ENCODE data around the gene WASF2. TPM values are rescaled to one million over a fixed set of nuclear protein-coding genes. Genes with fewer than 3 reads are reported as not detected.
A peak's percentile ranks its signal among the peaks of the same experiment; 100 is the strongest.

WASF2 gene
- total and polyA plus RNA-seq, 2 donors (not counting 1 experiment from before 2014, with no cell fraction given) = 26.3 to 66.9 TPM

DNA sequence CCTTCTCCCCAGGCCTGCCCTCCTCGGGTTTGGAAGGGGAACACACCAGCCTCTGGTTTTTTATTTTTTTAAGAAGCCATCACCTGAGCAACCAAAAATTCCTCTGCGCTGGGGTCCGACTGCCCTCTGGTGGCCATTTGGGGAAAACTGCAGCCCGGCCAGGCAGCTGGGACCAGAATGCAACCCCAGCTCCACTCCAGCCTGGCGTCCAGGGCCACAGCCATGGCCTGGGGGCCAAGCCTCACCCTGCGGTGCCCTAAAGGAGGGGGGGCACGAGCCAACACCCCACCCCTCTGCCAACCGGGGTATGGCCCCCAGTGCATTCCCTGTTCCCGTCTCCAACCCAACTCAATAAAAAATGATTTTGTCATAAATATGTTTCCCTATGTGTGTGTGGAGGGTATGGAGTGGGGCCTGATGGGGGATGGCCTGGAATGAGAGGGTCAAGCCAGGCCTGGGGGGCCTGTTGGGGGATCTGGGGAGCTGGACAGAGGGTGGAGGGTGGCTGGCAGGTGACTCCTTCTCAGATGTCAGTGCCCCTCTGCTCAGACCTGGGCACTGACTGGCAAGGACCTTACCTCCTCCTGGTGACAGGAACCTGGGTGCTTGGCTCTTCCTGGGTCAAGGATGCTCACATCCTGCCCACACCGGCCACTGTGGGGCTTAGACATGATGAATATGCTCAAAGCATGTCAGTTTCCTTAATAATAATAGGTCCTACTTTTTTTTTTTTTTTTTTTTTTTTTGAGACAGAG, 94.3 kb downstream of the WASF2 start:
- no peak overlapping the region for H3K4me2 ChIP-seq (ENCODE audit: extremely low read depth, insufficient read depth, low read length)
- no peaks in the 10 kb centered on the region for H4K20me1 ChIP-seq (ENCODE audit: control insufficient read depth, extremely low read depth, insufficient read depth, low read length)
- H3K4me3 ChIP-seq (replicated peaks in 1 of 4; ENCODE audit: control extremely low read depth in 1 of 4, insufficient read depth in 1 of 4, low read depth in 3 of 4, low read length in 4 of 4) = no peak overlapping the region
- H3K27ac ChIP-seq (ENCODE audit: insufficient read depth, low read length) = peak overlapping the region; percentile 39
- H3K9me3 ChIP-seq (ENCODE audit: control insufficient read depth, insufficient read depth, low read depth, low read length) = no peaks in the 10 kb centered on the region
- DNase-seq (ENCODE audit: low read depth in 2 of 2) = peak; percentile 35 to 69
- H3K79me2 ChIP-seq (ENCODE audit: control insufficient read depth, insufficient read depth, low read length) = peaks cover 7% of the 10 kb centered on the region
- H3K36me3 ChIP-seq (ENCODE audit: control insufficient read depth, insufficient read depth, low read length) = no peaks in the 10 kb centered on the region
- H3K27me3 ChIP-seq (ENCODE audit: control insufficient read depth, insufficient read depth, low read length) = no peaks in the 10 kb centered on the region
- H3K4me1 ChIP-seq (ENCODE audit: control insufficient read depth, extremely low read depth, insufficient read depth, low read length) = peaks cover 24% of the 10 kb centered on the region
- no peak overlapping the region for H3K9ac ChIP-seq (ENCODE audit: insufficient read depth, low read length)
- TF ChIP-seq CTCF (conservative IDR thresholded peaks at IDR 0.05 in 1 of 2, IDR thresholded peaks at IDR 0.05 in 1 of 2; ENCODE audit: low read depth in 1 of 2, low read length in 2 of 2) = peak; percentile 84 to 85
- no peak for TF ChIP-seq EZH2 (IDR thresholded peaks at IDR 0.05; ENCODE audit: low read length, missing control alignments)
- H2AFZ ChIP-seq (ENCODE audit: low read length) = no peak overlapping the region

DNA sequence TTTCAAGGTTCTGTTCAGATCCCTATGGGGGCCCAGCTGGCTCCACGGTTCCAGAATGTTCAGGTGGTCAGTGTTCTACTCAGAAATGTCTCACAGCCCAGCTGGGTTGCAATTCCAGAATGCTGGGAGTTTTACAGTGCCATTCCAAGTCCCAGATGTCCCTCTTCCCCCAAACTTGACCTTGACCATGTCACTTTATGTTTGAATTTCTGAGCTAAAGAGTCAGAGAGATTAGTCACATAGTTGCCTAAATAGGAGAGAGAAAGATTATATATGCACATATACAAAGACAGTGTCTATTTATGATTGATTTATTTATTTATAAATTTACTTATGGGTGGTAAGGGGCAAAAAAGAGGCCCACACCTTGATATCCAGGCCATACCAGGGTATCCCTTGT, 95.0 kb downstream of the WASF2 start:
- H3K9ac ChIP-seq (ENCODE audit: insufficient read depth, low read length) = no peak overlapping the region
- DNase-seq (ENCODE audit: low read depth in 2 of 2) = no peak
- no peak overlapping the region for H3K4me3 ChIP-seq (replicated peaks in 1 of 4; ENCODE audit: control extremely low read depth in 1 of 4, insufficient read depth in 1 of 4, low read depth in 3 of 4, low read length in 4 of 4)
- H3K27ac ChIP-seq (ENCODE audit: insufficient read depth, low read length) = peak overlapping the region; percentile 39
- H3K79me2 ChIP-seq (ENCODE audit: control insufficient read depth, insufficient read depth, low read length) = peaks cover 7% of the 10 kb centered on the region
- H3K36me3 ChIP-seq (ENCODE audit: control insufficient read depth, insufficient read depth, low read length) = no peaks in the 10 kb centered on the region
- no peak for TF ChIP-seq EZH2 (IDR thresholded peaks at IDR 0.05; ENCODE audit: low read length, missing control alignments)
- TF ChIP-seq CTCF (conservative IDR thresholded peaks at IDR 0.05 in 1 of 2, IDR thresholded peaks at IDR 0.05 in 1 of 2; ENCODE audit: low read depth in 1 of 2, low read length in 2 of 2) = no peak
- H3K4me2 ChIP-seq (ENCODE audit: extremely low read depth, insufficient read depth, low read length) = peak overlapping the region; percentile 7
- no peak overlapping the region for H2AFZ ChIP-seq (ENCODE audit: low read length)
- H3K27me3 ChIP-seq (ENCODE audit: control insufficient read depth, insufficient read depth, low read length) = no peaks in the 10 kb centered on the region
- H3K9me3 ChIP-seq (ENCODE audit: control insufficient read depth, insufficient read depth, low read depth, low read length) = no peaks in the 10 kb centered on the region
- H4K20me1 ChIP-seq (ENCODE audit: control insufficient read depth, extremely low read depth, insufficient read depth, low read length) = no peaks in the 10 kb centered on the region
- H3K4me1 ChIP-seq (ENCODE audit: control insufficient read depth, extremely low read depth, insufficient read depth, low read length) = peaks cover 24% of the 10 kb centered on the region

- TF ChIP-seq EZH2 (IDR thresholded peaks at IDR 0.05; ENCODE audit: low read length, missing control alignments) = no peak
- TF ChIP-seq CTCF (conservative IDR thresholded peaks at IDR 0.05 in 1 of 2, IDR thresholded peaks at IDR 0.05 in 1 of 2; ENCODE audit: low read depth in 1 of 2, low read length in 2 of 2) = no peak
- Histone ChIP-seq H3K27ac (ENCODE audit: insufficient read depth, low read length) (peak overlapping the region; percentile 39), H3K9me3 (ENCODE audit: control insufficient read depth, insufficient read depth, low read depth, low read length) (no peaks in the 10 kb centered on the region), H3K4me2 (ENCODE audit: extremely low read depth, insufficient read depth, low read length) (no peak overlapping the region), H3K27me3 (ENCODE audit: control insufficient read depth, insufficient read depth, low read length) (no peaks in the 10 kb centered on the region), H2AFZ (ENCODE audit: low read length) (no peak overlapping the region), H3K4me1 (ENCODE audit: control insufficient read depth, extremely low read depth, insufficient read depth, low read length) (peaks cover 24% of the 10 kb centered on the region), H3K9ac (ENCODE audit: insufficient read depth, low read length) (no peak overlapping the region), H3K79me2 (ENCODE audit: control insufficient read depth, insufficient read depth, low read length) (peaks cover 7% of the 10 kb centered on the region), H4K20me1 (ENCODE audit: control insufficient read depth, extremely low read depth, insufficient read depth, low read length) (no peaks in the 10 kb centered on the region), H3K36me3 (ENCODE audit: control insufficient read depth, insufficient read depth, low read length) (no peaks in the 10 kb centered on the region), H3K4me3 (replicated peaks in 1 of 4; ENCODE audit: control extremely low read depth in 1 of 4, insufficient read depth in 1 of 4, low read depth in 3 of 4, low read length in 4 of 4) (no peak overlapping the region)
- no peak for DNase-seq (ENCODE audit: low read depth in 2 of 2)
Observed at GRCh38 chr1:27394282-27394658, 95.7 kb downstream of the WASF2 start.
